HG02763 (cell line): ENCODE data around the gene SP9.
A peak's percentile ranks its signal among the peaks of the same experiment; 100 is the strongest.

Experiments used
- ATAC-seq: cut with Tn5 transposase; IDR thresholded peaks from one replicate; pipeline ENCODE4 v1.9.1; 2021; ENCODE audit warnings: mild to moderate bottlenecking, moderate library complexity; ENCODE audit not compliant: unreplicated experiment

The SP9 gene

GRCh38 chr2:174333372-174334277 lies 1.1 kb upstream of the SP9 start:
- no peak for ATAC-seq

- no peak for ATAC-seq
Observed at GRCh38 chr2:174334278-174334715, 457 bp upstream of the SP9 start.

- no peak for ATAC-seq
Observed at GRCh38 chr2:174335254-174335987, 667 bp downstream of the SP9 start.

- no peak for ATAC-seq
Observed at GRCh38 chr2:174335988-174336500, 1.3 kb downstream of the SP9 start.

DNA sequence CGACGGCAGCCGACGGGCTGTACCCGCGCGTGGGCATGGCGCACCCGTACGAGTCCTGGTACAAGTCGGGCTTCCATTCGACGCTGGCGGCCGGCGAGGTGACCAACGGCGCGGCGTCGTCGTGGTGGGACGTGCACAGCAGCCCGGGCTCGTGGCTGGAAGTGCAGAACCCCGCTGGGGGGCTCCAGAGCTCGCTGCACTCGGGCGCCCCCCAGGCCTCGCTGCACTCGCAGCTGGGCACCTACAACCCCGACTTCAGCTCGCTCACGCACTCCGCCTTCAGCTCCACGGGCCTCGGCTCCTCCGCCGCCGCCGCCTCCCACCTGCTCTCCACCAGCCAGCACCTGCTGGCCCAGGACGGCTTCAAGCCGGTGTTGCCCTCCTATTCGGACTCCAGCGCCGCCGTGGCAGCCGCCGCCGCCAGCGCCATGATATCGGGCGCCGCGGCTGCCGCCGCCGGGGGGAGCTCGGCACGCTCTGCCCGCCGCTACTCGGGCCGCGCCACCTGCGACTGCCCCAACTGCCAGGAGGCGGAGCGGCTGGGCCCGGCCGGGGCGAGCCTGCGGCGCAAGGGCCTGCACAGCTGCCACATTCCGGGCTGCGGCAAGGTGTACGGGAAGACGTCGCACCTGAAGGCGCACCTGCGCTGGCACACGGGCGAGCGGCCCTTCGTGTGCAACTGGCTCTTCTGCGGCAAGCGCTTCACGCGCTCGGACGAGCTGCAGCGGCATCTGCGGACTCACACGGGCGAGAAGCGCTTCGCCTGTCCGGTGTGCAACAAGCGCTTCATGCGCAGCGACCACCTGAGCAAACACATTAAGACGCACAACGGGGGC lies 2.0 kb downstream of the SP9 start:
- ATAC-seq: peak; percentile 64

- ATAC-seq: peak; percentile 16
Observed at GRCh38 chr2:174337337-174338146, 2.8 kb downstream of the SP9 start.

DNA sequence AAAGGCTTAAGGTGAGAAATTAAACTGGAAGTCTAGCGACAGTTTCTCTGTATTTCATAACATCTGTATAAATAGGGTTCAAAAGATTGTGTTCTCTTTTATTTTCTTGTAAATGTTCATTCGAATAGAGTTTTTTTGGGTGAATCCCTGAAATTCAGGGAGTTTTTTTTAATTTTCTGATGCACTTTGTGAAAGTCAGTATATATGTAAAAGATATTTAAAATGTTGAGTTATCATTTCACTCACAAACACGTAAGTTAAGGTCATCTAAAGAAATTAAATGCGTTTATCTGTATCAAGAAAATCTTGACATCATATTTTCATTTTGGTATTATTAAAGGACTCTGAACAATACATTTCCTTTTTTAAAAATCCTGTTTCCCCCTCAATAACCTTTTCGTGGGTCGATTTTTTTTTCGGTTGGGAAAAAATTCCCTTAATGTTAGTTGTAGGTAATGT lies 3.4 kb downstream of the SP9 start:
- ATAC-seq: no peak

- ATAC-seq: no peak
Observed at GRCh38 chr2:174338671-174339560, 4.2 kb downstream of the SP9 start.

GRCh38 chr2:174339561-174340399 lies 5.0 kb downstream of the SP9 start:
- no peak for ATAC-seq

DNA sequence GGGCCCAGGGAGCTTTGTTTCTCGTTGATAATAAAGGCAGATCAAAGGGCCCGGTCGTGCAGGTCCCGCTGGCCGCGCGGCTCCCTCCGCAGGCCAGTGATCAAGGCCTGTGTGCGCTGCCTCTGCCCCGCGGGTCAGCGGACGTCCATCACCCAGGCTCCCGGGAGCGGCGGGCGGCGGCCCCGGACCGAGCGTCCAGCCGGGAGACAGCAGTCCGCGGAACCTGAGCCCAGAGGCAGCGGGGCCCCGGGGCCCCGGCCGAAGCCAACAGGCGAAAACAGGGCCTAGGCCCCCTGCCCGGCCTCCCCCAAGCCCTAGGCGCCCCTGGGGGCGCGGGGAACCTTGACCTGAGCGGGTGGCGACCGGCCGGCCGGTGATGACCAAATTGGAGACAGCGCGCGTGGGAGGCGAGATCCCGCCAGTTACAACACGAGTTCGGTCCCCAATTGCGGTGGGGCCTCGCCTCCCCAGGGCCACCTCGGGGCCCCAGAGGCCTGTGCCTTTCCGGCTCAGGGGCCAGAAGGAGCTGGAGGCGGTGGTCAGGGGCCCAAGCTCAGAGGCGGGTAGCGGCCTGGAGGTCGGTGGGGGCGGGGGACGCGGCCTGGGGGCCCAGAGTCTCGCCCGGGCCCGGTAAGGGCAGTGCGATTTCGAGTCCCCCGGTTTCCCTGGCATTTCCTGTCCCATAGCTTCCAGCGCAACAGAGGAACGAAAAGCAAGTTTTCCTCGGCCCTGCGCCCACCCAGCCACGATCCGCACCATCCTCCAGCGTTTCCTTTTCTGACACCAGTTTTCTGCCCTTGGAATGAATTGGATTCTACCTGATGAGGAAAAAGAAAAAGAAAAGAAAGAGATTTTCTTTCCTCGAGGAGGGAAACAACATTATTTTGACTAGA lies 5.9 kb downstream of the SP9 start:
- ATAC-seq: no peak

- no peak for ATAC-seq
Observed at GRCh38 chr2:174341293-174341994, 6.7 kb downstream of the SP9 start.

- no peak for ATAC-seq
Observed at GRCh38 chr2:174341995-174342685, 7.4 kb downstream of the SP9 start.

GRCh38 chr2:174342686-174343342 lies 8.1 kb downstream of the SP9 start:
- no peak for ATAC-seq

DNA sequence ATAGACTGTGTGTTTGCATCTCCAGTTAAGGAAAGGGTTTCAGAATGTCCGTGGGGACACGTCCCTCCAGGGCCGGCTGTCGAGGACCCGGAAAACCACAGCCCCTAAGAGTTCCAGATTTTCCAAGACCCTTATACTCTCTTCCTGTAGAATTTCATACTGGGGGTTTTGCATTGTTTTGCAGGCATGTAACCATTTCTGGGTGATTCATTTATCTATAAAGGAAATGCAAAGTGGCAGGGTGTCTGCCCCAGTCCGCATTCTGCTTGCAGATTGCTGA lies 8.5 kb downstream of the SP9 start:
- no peak for ATAC-seq

GRCh38 chr2:174343623-174344455 lies 9.1 kb downstream of the SP9 start:
- ATAC-seq: no peak
